HG02642 (cell line): Measurements from ENCODE around the gene MAGI2.

Experiments used
- ATAC-seq: cut with Tn5 transposase; IDR thresholded peaks from one replicate; pipeline ENCODE4 v1.9.1; 2021; ENCODE audit warnings: mild to moderate bottlenecking; ENCODE audit not compliant: unreplicated experiment, poor library complexity

MAGI2 gene

GRCh38 chr7:78703391-78703790 is 750.1 kb downstream of the MAGI2 start:
- no peak for ATAC-seq

- no peak for ATAC-seq
These were observed 750.7 kb downstream of the MAGI2 start for GRCh38 chr7:78702770-78703169.

- no peak for ATAC-seq
These were observed 757.6 kb downstream of the MAGI2 start for GRCh38 chr7:78695826-78696225.

- ATAC-seq = no peak
These were observed 761.9 kb downstream of the MAGI2 start for GRCh38 chr7:78691584-78691983.

DNA sequence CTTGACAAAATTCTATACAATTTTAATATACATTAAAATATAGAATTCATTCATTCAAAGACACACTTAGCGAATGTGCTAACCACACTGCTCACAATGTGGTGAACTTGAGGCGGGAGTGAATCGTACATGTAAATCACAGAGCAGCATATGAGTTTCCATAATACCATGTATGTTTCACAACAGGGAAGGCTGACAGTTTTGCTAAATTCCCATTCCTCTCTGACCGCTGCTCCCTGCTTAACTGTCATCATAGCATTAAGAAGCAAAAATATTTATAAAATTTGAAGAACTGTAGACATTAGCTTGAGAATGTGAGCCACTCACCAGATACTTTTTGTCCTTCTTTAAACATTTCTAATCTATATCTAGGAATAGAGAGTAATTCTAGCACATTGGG is 763.3 kb downstream of the MAGI2 start:
- no peak for ATAC-seq

DNA sequence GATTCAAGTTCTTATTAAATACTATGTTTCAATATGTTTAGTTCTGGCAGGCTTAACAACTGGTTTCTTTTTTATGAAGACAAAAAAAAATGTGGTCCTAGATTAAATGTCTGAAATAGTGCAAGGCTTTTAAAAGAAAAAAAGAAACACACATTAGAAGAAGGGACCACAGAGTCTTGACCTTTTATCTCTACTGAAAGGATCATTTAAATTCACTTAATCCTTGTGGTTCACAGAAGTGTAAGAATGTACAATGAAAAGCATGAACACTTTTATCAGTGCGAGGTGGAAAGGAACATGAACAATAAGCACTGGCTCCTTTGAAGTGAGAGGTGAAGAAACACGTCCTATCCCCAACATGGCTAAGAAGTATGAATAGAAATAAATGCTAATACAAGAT is 765.1 kb downstream of the MAGI2 start:
- ATAC-seq = no peak

GRCh38 chr7:78686189-78686588 is 767.3 kb downstream of the MAGI2 start:
- ATAC-seq = no peak

DNA sequence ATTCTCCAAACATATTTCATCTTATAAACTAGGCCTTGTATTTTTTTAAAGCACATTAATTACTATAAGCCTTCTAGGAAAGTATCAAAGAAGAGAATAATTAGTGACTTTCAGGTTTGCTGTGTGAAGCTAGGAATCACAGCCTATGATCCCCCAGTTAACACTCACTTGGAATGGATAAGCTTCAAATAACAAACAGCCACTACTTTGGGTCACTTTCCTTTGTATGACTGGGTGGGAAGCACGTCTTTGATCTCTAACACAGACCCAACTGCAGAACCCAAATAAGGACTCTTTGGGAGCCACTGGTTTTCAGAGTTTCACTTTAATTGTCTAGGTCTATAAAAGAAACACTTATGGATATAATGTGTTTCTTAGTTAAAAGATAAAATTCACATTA is 769.3 kb downstream of the MAGI2 start:
- no peak for ATAC-seq

GRCh38 chr7:78683566-78683965 is 769.9 kb downstream of the MAGI2 start:
- no peak for ATAC-seq

- ATAC-seq = no peak
These were observed 774.2 kb downstream of the MAGI2 start for GRCh38 chr7:78679112-78679876.

GRCh38 chr7:78677391-78677790 is 776.1 kb downstream of the MAGI2 start:
- no peak for ATAC-seq

DNA sequence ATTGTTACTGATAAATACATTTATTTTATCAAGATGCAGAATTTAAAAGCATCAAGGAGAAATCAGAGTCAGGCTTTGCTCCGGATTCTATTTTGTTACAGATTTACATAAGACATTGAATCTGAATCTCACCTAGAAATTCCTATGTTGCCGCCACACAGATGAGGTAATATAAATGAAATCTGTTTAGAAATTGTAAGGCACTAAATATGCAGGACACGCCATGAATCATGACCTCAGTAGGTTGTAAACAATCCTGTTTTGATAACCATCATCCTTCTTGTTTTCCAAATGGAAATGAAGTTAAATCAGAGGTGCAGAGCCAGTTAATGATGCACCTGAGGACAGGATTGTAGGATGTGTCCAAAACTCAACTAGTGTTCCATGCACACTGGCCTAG is 778.0 kb downstream of the MAGI2 start:
- no peak for ATAC-seq

DNA sequence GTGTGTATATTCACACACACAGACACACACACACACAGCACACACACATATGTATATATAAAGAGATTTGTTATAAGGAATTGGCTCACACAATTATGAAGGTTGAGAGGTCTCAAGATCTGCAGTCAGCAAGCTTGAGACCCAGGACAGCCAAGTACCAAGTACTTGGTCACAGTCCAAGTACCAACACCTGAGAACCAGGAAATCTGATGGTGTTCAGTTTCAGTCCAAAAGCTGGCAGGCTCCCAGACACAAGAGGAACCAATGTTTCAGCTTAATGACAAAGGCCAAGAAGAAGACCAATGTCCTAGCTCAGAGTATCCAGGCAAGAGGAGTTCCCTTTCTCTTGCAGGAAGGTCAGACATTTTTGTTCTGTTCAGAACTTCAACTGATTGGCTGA is 780.2 kb downstream of the MAGI2 start:
- no peak for ATAC-seq

GRCh38 chr7:78662939-78663338 is 790.5 kb downstream of the MAGI2 start:
- ATAC-seq = no peak

DNA sequence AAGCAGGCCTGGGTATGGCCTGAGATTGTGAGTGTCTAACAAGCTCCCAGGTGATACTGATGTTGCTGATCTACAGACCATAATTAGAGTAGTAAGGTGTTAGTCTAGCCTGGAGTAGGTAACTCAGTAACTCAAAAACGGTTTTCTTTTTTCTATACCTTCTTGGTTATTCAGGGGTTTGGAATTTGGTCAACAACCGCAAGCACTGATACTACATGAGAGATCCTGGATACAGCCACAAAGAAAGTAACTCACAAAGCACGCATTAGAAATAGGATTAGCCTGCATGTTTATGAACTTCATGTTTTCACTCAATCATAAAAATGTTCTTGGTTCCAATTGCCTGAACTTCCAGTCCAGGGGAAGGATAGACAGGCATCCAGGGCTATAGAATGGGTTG is 803.5 kb downstream of the MAGI2 start:
- no peak for ATAC-seq

- ATAC-seq = no peak
These were observed 804.2 kb downstream of the MAGI2 start for GRCh38 chr7:78649236-78649635.

GRCh38 chr7:78642751-78643150 is 810.7 kb downstream of the MAGI2 start:
- ATAC-seq = no peak

DNA sequence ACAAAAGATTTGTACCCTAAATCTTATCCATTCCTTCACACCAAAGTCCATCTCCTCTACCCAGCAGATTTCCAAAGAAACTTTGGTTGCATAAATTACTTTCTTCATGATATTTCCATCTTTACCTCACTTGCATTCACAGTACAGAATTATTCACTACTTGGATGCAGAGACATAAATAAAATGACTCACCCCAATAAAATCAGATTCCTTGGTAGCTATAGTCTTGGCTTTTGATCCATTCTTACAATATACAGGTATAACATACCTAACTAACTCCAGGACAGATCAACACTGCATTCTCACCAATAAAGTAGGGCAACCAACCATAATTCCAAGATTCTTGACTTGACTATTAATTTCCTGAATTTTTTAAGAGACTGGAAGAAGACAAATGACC is 815.1 kb downstream of the MAGI2 start:
- ATAC-seq = no peak

- ATAC-seq = no peak
These were observed 816.7 kb downstream of the MAGI2 start for GRCh38 chr7:78636727-78637126.

GRCh38 chr7:78635026-78635793 is 818.3 kb downstream of the MAGI2 start:
- ATAC-seq = no peak

GRCh38 chr7:78634093-78634492 is 819.4 kb downstream of the MAGI2 start:
- no peak for ATAC-seq

GRCh38 chr7:78620920-78621319 is 832.5 kb downstream of the MAGI2 start:
- ATAC-seq = no peak
